NCI-H345 (cell line): ENCODE measurements around the gene LRRC40.
"Not testable (repeated sequence)": the region's sequence is repeated elsewhere in the genome, so short reads cannot be mapped to it uniquely, and the experiment has no call there.

Experiments used
- DNase-seq: peaks from one replicate; lab custom pipeline; 2025; lab: John Stamatoyannopoulos, UW

LRRC40 gene

DNA sequence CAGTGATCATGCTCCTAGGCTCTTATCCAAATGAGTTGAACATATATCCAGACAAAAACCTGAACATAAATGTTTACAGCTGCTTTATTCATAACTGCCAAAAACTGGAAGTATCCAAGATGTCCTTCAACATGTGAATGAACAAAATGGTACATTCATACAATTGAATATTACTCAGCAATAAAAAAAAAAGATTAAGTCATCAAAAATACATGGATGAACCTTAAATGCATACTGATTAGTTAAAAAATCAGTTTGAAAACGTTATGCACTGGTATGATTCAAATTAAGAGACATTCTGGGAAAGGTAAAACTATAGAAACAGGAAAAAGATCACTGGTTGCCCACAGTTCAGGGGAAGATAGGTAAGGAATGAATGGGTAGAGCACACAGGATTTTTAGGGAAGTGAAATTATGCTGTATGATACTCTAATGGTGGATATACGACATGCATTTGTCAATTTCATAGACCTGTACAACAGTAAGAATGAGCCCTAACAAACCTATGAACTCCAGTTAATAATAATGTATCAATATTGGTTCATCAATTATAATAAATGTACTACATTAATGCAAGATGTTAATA, 3.1 kb downstream of the LRRC40 start:
- DNase-seq: no peak

DNA sequence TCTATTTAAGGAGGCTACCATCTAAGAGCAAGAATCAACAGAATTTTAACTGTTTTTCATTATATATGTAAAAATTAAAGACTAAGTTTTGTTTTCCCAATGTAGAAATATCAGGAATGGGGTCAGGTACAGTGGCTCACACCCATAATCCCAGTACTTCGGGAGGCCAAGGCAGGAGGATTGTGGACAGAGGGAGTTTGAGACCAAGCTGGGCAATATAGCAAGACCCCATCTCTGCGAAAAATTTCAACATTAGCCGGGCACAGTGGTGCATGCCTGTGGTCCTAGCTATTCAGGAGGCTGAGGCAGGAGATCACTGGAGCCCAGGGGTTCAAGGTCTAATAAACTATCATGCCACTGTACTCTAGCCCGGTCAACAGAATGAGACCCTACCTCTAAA, 5.3 kb downstream of the LRRC40 start:
- no peak for DNase-seq

GRCh38 chr1:70196333-70196732, 9.0 kb downstream of the LRRC40 start:
- DNase-seq: no peak

DNA sequence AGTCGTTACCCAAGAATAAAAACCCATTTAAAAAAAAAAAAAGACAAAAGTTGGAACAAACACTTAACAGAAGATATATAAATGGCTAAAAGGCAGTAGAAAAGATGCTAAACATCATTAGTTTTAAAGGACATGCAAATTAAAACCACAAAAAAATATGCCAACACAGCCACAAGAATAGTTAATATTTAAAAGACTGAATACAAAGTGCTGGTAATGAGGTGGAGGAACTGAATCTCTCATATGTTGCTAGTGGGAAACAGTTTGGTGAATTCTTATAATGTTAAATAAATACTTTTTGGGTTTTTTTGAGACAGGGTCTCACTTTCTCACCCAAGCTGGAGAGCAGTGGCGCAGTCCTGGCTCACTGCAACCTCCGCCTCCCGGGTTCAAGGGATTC, 10.0 kb downstream of the LRRC40 start:
- no peak for DNase-seq

GRCh38 chr1:70194601-70195000, 10.8 kb downstream of the LRRC40 start:
- no peak for DNase-seq

DNA sequence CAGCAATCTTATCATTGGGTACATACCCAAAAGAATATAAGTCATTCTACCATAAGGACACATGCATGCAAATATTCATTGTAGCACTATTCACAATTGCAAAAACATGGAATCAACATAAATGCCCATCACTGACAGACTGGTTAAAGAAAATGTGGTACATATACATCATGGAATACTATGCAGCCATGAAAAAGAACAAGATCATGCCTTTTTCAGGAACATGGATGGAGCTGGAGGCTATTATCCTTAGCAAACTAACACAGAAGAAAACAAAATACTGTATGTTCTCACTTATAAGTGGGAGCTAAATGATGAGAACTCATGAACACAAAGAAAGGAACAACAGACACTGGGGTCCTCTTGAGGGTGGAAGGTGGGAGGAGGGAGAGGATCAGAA, 12.9 kb downstream of the LRRC40 start:
- not testable (repeated sequence) for DNase-seq

DNA sequence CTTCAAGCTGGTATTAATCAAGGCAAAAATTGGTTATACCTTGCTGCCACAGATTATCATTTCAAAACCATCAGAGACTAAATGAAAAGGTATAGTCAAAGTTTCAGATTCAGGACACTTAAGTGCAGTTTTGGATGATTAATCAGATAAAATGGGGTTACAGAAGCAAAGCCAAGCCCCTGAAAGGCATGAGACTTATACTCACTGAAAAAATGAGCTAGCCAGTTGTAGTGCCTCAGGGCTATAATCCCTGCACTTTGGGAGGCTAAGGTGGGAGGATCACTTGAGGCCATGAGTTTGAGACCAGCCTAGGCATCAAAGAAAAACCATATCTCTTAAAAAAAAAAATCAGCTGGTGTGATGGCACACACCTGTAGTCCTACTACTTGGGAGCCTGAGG, 15.2 kb downstream of the LRRC40 start:
- DNase-seq: no peak

DNA sequence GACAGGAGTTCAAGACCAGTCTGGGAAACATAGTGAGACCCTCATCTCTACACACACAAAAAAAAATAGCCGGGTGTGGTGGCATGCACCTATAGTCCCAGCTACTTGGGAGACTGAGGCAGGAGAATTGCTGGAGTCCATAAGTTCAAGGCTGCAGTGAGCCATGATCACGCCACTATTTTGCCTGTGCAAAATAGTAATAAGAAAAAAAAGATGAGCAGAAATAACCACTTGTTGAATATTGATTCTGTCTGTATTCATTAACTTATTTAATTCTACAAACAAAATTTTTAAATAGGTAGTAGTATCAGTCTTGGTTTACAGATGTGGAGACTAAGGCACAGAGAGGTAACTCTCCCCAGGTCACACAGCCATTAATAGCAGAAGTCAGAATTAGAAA, 16.9 kb downstream of the LRRC40 start:
- DNase-seq: no peak

DNA sequence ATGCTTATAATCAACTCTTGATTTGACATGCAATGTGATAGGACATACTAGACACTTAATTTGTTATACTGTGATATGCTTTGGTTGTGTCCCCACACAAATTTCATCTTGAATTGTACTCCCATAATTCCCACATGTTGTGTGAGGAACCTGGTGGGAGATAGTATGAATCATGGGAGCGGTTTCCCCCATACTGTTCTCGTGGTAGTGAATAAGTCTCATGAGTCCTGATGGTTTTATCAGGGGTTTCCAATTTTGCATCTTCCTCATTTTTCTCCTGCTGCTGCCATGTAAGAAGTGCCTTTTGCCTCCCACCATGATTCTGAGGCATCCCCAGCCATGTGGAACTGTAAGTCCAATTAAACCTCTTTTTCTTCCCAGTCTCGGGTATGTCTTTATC, 20.2 kb downstream of the LRRC40 start:
- DNase-seq: not testable (repeated sequence)

- DNase-seq: no peak
These were observed 33.9 kb downstream of the LRRC40 start for GRCh38 chr1:70171512-70171911.

DNA sequence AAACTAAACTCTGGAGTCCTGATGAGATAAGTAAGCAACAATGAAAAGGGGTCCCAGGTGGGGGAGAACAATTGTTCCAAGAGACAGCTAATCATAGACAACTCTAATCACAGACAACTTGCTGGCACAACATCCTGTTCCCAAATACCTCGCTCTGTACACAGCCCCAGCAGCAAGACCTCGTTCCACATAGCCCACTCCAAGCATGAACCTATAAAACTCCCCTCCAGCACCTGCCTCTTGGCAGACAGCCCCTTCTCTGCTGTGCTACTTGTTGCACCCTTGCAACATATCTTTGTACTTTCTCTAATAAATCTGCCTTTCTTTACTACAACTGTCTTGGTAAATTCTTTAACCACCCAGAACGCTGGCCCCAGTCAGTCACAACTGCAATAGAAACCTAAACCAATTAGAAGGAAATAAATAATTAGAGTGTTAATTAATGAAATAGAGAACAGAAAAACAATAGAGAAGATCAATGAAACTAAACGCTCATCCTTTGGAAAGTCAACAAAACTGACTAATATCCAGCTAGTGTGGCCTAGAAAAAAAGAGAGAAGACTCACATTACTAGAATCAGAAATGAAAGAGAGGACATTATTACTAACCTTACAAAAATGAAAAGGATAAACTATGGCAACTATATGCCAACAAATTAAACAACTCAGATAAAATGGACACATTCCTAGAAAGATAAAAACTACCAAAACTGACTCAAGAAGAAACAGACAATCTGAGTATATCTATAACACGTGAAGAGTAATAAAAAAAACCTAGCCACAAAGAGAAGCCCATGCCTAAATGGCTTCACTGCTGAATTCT, 36.1 kb downstream of the LRRC40 start:
- DNase-seq: no peak

GRCh38 chr1:70168283-70168682, 37.1 kb downstream of the LRRC40 start:
- DNase-seq: no peak

DNA sequence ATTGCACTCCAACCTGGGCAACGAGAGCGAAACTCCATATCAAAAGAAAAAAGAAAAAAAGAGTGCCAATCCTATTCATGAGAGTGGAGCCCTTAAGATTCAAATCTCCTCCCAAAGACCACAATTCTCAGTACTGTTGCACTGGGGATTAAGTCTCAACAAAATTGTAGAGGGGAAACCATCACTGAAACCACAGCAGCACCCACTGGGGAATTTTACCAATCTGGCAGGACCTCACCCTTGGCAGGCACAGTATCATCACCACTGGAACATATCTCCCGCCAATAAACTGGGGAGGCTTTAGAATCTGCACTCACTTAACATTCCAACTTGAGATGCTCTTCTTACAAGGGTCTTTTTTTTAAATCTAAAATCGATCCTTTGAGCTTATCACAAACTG, 41.0 kb downstream of the LRRC40 start:
- no peak for DNase-seq

- no peak for DNase-seq
These were observed 48.8 kb downstream of the LRRC40 start for GRCh38 chr1:70156529-70157120.

- DNase-seq: no peak
These were observed 51.6 kb downstream of the LRRC40 start for GRCh38 chr1:70153739-70154138.

- DNase-seq: no peak
These were observed 54.9 kb downstream of the LRRC40 start for GRCh38 chr1:70150444-70150843.

- DNase-seq: no peak
These were observed 58.9 kb downstream of the LRRC40 start for GRCh38 chr1:70146488-70146887.

- no peak for DNase-seq
These were observed 62.2 kb downstream of the LRRC40 start for GRCh38 chr1:70143048-70143659.

DNA sequence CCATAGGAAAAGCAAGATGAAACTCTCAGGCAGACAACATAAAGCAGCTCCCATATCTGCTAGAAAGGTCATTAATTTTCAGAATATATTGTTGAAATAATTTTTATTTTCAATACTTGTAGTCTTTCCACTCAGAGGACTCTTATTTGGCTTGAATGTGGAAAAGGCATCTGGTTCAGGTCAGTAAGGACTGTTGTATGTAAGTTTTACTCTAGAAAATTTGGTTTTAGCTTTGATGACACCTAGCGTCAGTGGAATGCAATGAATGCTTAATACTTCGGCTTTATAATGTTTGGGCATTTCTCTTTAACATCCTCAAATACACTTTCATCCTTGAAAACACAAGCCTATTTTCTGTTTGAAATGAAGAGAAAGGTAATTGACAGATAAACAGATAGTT, 63.3 kb downstream of the LRRC40 start:
- DNase-seq: no peak

GRCh38 chr1:70140894-70141293, 64.5 kb downstream of the LRRC40 start:
- no peak for DNase-seq

- DNase-seq: no peak
These were observed 65.0 kb downstream of the LRRC40 start for GRCh38 chr1:70140343-70140742.

- no peak for DNase-seq
These were observed 71.2 kb downstream of the LRRC40 start for GRCh38 chr1:70134148-70134547.

DNA sequence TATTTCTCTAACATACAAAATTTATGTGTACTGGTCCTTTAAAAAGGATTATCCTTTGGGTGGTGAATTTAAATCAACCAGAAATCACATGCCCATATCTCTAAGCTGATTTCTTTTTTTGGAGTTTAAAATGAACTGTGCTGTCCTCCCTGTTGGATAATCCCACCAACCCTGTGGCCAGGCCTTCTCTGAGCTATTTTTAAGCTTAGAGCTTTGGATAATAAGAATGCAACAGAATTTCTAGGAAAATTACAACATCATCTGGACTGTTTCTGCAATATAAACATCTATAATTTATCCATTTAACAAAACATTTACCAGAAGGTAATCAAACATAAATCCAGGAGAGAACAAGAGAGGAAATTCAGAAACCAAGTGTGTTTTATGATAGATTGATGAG, 88.3 kb downstream of the LRRC40 start:
- no peak for DNase-seq
